SK-N-DZ (cell line): ENCODE results near the gene ATP5PD. TPM values are rescaled to one million over a fixed set of nuclear protein-coding genes. Genes with fewer than 3 reads are reported as not detected.

ENCODE experiments used
- DNase-seq: peaks from one replicate; pipeline ENCODE4 v3.0.0-alpha.2; 2015; ENCODE audit warnings: low spot score
- polyA plus RNA-seq, 2 experiments: library from polyadenylated mRNA; depleted of rRNA; stranded (reverse); fragments of >200 nt; gene quantifications; 2 replicates each; pipeline ENCODE4 v1.2.3, GENCODE V29; 2014

Gene ATP5PD
- polyA plus RNA-seq (2014; cell fraction: cytosol; rRNA removed): 372 and 412 TPM in 2 replicates
- 318 and 350 TPM in 2 replicates for polyA plus RNA-seq (2014; cell fraction: nucleus; rRNA removed)

GRCh38 chr17:75046407-75047289 is at the start of gene ATP5PD, which contains the start of gene KCTD2:
ATP5PD (minus strand) TSS chr17:75046969; CDS start chr17:75042650, 4,319 bp downstream.
KCTD2 (plus strand) TSS chr17:75047225; CDS start chr17:75047251, 26 bp downstream.
- peak; percentile 97 for DNase-seq

GRCh38 chr17:75096082-75096625 is 49.4 kb upstream of the ATP5PD start:
- DNase-seq: no peak

- no peak for DNase-seq
Observed at GRCh38 chr17:75094871-75095399, 48.2 kb upstream of the ATP5PD start.

- DNase-seq: no peak
Observed at GRCh38 chr17:75093548-75094158, 46.9 kb upstream of the ATP5PD start.

- no peak for DNase-seq
Observed at GRCh38 chr17:75091855-75092327, 45.1 kb upstream of the ATP5PD start.

GRCh38 chr17:75090871-75091854 is 44.4 kb upstream of the ATP5PD start:
- DNase-seq: no peak

GRCh38 chr17:75088465-75089417 is 42.0 kb upstream of the ATP5PD start:
- no peak for DNase-seq

GRCh38 chr17:75087558-75088453 is 41.0 kb upstream of the ATP5PD start, which contains the start of gene SLC16A5:
SLC16A5 (plus strand) TSS chr17:75087954; CDS start chr17:75093637, 5,683 bp downstream.
- DNase-seq: no peak

- DNase-seq: no peak
Observed at GRCh38 chr17:75087182-75087557, 40.4 kb upstream of the ATP5PD start.

GRCh38 chr17:75086496-75087181 is 39.9 kb upstream of the ATP5PD start:
- DNase-seq: no peak

GRCh38 chr17:75084039-75084660 is 37.4 kb upstream of the ATP5PD start:
- no peak for DNase-seq

GRCh38 chr17:75082683-75083082 is 35.9 kb upstream of the ATP5PD start:
- DNase-seq: no peak

GRCh38 chr17:75081611-75082540 is 35.1 kb upstream of the ATP5PD start:
- no peak for DNase-seq

- DNase-seq: no peak
Observed at GRCh38 chr17:75079023-75079373, 32.2 kb upstream of the ATP5PD start.

- no peak for DNase-seq
Observed at GRCh38 chr17:75078284-75079022, 31.7 kb upstream of the ATP5PD start.
